Measurements from ENCODE around the gene ARMC2.
"Not testable (repeated sequence)": the region's sequence is repeated elsewhere in the genome, so short reads cannot be mapped to it uniquely, and the experiment has no call there.

ARMC2 gene

DNA sequence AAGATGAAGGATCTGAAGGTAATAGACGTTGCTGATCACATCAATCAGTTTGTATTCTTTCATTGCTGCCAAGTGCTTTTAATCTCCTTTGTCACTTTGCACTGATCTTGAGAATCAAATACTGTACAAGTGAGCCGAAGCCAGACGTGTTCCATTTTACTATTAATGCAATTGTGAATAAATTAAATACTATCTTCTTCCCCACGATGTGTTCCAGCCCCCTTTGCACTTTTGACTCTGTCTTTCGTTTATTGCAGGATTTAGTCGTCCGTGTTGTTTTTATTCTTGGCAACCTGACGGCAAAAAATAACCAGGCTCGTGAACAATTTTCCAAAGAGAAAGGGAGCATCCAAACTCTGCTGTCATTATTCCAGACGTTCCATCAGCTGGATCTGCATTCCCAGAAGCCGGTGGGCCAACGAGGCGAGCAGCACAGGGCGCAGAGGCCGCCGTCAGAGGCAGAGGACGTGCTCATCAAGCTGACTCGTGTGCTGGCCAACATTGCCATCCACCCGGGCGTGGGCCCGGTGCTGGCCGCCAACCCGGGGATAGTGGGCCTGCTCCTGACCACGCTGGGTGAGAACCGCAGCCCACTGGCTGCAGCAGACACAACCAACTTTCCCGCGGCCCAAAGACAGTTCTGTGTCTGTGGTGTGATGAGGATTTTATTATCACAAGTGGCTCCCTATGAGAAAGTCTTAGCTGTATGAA is 104.7 kb downstream of the ARMC2 start:
- DNase-seq, result no peak

DNA sequence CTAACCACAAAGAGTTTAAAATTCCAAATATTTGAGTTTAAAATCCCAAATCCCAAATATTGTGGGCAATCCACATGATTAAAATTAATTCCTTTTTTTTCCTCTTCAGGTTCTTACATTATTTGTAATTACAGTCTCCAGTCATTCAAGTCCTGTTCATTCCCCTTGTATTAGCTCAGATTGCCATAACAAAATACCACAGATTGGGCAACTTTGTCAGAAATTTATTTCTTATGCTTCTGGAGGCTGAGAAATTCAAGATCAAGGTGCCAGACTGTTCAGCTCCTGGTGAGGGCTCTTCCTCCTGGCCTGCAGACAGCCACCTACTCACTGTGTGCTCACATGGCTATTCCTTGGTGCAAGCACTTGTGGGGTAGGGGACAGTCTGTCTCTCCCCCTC is 105.5 kb downstream of the ARMC2 start:
- no peak for DNase-seq

DNA sequence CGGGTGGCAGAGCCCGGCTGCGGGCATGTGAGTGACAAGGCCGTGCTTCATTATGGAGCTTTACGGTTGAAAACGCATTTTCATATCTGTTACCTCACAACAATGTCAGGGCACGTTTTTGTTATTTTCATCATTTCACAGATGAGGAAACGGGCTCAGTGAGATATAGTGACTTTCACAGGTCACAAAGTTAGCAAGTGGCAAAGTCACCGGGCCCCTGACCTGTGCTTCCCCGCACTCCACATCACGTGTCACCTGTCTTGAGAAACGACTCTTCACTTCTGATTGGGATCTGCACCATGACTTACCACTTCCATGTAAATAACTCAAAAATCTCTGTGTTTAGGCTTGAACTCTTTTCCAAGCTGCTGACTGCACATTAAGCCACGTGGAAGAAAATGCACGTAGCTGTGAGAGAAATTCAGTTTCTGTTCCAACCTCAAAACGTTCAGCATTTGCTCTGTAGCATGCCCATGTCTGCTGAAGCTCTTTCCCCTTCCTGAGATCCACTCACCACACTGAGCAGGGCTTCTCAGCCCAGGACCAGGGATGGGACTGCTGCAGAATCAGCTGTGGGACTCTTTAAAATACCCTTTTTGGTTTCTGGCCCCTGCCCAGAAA is 107.2 kb downstream of the ARMC2 start:
- DNase-seq, result no peak

DNA sequence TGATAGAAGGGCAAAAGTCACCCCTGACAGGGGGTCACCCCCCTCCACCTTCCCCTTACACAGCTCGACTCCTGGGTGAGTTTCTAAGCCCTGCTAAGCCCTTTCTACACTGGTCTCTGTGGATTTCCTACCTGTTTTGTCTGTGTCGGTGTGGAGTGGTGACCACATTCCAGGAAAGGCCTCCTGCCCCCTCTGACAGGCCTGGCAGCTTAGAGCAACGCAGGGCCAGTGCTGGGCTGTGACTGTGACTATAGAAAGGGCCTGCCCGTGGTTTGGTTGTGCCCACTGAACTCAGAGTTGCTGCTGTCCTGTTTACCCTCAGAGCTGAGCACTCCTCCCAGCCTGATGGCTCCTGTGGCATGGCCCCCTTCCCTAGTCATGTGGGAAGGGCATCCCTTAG is 109.0 kb downstream of the ARMC2 start:
- DNase-seq, result no peak

DNA sequence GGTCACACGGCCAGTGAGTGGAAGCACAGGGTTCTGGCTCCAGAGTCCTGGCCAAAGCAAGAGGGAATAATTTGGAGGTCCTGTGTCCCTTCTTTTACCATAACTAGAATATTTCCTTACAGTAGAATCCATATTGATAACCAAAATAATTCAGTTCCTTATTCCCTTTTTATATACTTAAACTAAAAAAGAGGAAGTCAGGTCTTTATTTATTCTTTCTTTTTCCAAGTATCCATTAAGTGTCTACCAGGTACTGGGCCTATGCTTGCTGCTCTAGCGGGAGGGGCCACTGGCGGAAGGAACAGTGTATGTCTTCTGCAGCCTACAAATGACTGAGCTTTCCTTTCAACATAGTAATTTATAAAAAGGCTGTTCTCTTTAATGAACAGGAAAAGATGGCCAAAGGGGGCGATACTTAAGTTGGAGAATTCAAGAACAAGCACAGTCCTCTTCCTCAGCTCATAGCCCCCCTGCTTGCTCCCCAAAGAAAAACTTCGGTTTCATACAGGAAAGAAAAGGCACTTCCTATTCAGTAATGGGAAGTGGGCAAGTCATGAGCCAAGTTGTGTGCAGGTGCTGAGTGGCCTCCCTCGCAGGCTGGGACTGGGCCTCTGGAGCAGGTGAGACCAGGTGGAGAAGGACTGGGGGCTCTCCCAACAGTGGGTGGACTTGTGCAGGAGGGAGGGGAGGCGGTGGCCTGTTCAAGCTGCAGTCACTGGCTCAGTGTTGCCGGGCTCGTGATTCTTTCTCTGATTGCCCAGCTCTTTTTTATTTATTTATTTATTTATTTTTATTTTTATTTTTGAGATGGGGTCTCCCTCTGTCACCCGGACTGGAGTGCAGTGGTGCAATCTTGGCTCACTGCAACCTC is 110.9 kb downstream of the ARMC2 start:
- no peak for DNase-seq

DNA sequence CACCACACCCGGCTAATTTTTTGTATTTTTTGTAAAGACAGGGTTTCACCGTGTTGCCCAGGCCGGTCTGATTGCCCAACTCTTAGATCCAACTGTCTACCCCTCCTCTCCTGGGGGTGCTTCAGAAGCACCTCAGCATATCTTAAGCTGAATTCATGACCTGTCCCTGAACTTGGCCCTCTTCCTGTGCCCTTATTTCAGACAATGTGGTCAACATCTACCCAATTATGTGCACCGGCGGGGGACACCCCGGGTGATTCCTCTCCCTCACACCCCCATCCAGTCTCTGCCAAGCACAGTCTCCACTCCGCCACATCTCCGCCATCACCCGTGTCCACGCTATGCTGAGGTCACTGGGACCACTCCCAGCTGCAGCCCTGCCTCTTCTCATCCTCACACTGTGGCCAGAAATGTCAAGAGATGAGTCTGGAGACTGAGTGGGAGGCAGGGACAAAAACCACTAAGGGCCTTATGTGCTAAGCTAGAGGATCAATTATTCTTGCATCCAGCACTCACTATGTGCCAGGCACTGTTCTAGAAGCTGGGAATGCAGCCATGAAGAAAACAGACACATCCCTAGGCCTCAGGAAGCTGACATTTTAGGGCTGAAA is 111.9 kb downstream of the ARMC2 start:
- no peak for DNase-seq

DNA sequence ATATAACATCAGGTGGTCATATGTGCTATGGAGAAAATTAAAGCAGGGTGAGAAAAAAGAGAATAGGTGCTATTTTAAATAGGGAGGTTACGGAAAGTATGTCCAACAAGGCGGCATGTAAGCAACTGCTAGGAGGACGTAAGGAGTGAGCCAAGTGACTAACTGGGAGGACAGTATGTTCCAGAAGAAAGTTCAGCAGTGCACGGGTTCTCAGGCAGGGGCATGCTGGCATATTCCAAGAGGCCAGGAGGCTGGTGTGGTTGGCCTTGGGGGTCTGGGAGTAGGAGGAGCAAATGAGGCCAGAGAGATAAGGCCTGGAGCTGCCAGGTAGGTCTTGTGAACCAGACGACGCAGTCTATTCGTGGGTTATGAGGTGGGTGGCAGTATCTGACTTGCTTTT is 112.4 kb downstream of the ARMC2 start:
- DNase-seq, result no peak

DNA sequence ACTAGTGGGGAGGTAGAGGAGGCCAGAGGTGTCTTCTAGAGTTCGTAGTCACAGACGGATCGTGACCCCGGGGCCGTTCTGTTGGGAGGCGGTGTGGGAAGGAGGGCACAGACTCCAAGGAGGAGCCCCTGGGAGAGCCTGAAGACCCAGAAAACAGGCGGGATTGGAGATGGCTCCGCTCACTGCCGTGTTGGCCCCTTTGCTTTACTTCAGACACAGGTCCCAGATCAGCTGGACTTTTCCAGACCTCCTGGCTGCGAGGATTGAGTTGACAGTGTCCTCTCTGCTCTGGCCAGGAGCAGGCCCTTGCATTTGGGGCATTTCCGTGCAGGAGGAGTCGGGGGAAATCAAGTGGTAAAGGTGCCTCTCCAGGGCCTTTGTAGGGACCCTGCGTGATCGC is 112.9 kb downstream of the ARMC2 start:
- DNase-seq, result no peak

DNA sequence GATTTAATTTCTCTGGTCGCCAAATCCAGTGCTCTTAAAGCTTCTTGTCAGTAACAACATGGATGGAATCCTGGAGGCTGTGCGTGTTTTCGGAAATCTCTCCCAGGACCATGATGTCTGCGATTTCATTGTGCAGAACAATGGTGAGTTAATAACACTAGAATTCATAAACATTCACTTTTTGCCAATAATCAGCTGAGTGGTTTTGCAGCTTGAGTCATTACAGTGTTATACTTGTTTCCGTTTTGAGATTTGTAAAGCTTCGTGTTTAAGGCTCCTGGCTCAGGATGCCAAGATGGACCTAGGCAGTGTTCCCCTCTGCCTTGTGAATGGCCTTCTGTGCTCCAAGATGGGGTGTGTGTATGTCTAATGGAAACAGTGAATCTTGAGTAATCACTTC is 113.8 kb downstream of the ARMC2 start:
- no peak for DNase-seq

DNA sequence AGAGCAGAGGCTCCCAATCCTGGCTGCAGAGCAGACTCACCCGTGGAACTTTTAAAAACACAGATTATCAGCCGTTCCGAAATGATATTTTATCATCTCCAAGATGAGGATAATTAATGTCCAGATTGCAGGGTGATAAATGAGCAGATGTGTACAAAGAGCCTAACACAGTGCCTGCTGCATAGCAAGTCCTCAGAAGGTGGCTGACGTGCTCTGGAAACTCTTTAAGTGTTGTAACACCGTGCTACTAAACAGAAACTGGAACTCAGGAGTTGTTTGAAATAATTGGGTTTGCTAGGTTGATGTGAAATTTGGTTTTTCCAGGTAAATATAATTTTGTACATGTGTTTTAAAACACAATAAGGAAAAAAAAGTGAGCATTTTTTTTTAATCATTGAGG is 118.0 kb downstream of the ARMC2 start:
- no peak for DNase-seq

DNA sequence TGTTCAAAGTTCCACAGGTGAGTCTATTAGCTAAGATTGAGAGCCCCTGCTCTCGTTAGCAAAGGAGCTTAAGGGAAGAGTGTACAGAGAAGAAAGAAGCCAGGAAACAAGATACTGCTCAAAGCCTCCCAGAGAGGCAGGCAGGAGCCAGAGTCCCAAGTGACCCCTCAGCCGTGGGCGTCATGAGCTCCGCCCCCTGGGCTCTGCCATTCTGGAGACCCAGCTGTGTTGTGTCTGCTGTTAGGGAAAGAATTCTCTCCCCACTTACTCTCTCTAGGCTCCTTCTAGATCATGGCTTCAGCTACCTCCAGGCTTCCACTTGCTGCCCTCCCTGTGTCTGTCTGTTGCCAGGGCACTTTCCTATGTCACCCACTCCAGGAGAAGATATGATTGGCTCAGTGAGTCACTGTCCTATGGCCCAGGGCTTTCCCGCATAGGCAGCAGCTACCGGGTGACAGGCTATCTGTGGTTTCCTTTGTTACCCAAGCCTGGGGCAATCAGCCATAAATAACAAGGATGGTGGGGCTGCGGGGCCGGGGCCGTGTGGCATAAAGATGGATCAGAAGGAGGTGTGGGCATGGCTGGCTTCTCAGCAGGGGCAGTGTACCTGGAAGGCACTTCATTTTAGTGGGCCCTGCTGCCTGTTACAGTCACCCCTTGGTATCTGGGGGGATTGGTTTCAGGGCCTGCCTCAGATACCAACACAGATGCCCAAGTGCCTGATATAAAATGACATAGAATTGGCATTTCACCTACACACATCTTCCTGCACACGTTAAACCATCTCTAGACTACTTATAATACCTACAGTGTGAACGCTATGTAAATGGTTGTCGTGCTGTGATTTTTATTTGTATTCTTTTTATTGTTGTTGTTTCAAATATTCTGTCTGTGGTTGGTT is 118.9 kb downstream of the ARMC2 start:
- no peak for DNase-seq

DNA sequence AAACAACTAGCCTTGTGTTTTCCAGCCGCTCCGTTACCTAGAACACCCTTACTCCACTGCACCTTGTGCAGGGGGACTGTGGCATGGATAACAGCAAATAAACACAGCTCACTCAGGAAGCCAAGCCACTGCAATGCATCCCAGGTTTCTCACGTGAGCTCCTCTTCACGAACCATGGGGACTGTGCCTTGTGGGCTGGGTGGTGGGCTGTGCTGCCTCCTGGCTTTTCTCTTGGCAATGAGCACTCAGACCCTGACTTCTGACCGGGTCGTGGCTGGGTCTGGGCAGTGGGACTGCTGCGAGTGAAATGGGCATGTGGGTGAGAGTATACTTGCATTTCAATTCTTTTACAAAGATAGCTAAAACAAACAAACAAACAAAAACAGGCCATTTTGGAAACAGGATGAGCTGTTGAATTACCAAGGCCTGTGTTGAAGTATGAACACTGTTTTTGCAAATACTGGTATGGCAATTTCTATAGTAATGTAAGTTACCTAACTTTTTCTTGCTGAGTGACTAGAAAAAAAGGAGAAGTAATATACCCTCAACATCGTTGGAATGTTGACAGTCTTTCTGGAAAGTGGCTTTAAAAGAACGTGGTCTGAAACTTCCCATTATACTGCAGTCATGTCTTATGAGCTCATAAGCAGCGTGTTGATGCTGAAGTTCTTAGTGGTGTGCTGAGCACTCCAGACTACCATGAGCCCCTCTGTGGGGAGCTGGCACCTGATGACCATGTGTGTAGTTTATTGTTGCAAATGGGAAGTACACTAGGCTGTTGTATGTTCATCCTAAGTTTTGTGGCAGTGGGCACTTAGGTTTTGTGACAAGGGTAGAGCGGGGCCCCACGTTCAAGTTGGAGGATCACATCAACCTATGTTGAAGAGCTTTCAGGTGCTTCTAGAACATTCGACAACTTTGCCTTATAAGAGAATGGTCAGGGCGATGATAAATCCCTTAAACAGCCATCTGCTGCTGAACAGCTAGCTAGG is 120.4 kb downstream of the ARMC2 start:
- no peak for DNase-seq

DNA sequence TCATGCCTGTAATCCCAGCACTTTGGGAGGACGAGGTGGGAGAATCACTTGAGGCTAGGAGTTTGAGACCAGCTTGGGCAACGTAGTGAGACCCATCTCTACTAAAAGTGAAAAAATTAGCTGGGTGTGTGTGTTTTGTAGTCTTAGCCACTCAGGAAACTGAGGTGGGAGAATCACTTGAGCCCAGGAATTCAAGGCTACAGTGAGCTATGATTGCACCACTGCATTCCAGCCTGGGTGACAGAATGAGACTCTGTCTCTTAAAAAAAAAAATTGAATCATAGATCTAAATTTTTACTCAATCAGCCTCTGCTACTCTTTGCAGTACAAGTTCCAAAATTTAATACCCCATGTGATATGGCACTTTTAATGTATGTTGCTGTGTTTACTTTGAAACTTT is 121.6 kb downstream of the ARMC2 start:
- no peak for DNase-seq

DNA sequence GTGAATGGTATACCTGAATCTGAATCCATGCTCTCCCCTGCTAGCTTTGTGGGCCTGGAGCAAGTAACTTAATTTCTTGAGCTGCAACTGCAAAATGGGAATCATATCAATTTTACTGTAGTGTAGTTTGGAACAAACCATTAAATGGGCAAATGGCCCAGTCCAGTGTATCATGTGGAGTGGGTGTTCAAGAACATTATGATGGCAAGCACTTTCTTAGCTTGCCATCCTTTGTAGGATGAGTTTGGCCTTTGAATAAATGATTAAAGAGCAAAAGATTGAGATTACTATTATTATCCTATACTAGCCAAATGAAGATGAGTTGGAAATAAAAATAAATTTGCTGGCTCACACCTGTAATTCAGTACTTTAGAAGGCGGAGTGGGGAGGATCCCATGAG is 126.0 kb downstream of the ARMC2 start:
- no peak for DNase-seq

DNA sequence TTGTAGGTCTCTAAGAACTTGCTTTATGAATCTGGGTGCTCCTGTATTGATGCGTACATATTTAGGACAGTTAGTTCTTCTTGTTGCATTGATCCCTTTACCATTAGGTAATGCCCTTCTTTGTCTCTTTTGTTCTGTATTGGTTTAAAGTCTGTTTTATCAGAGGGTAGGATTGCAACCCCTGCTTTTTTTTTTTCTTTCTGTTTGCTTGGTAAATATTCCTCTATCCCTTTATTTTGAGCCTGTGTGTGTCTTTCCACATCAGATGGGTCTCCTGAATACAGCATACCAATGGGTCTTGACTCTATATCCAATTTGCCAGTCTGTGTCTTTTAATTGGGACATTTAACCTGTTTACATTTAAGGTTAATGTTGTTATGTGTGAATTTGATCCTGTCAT is 130.4 kb downstream of the ARMC2 start:
- DNase-seq, result not testable (repeated sequence)

DNA sequence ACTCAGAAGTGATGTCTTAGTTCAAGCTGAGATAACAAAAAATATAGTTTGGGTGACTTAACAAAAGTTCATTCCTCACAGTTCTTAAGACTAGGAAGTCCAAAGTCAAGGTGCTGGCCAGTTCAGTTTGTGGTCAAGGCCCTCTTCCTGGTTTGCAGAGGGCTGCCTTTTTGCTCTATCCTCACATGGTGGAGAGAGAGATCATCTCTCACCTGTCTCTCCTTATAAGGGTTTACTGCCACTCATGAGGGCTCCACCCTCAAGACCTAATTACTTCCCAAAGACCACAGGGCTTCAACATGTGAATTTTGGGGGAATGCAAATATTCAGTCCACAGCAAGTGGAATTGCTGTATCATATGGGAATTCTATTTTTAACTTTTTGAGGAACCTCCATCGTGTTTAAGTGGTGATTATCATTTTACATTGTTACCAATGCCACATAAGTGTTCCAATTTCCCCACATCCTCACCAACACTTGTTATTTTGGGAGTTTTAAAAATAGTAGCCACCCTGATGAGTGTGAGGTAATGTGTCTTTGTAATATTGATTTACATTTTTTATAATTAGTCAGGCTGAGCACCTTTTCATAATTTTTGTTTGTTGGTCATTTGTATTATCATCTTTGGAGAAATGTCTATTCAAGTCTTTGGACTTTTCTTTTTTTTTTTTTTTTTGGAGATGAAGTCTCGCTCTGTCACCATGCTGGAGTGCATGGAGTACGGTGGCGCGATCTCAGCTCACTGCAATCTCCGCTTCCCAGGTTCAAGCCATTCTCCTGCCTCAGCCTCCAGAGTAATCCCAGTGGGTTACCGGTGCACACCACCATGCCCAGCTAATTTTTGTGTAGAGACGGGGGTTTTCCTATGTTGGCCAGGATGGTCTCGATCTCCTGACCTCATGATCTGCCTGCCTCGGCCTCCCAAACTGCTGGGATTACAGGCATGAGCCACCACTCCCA is 134.2 kb downstream of the ARMC2 start:
- no peak for DNase-seq

DNA sequence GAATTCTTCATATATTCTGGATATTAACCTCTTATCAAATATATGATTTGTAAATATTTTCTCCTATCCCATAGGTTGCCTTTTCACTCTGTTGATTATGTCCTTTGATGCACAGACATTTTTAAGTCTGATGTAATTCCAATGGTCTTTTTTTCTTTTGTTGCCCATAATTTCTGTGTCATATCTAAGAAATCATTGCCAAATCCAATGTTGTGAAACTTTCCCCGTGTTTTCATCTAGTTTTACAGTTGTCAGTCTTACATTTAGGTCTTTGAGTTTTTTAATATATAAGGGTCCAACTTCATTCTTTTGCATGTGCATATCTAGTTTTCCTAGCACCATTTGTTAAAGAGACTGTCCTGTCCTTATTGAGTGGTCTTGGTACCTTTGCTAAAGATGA is 134.9 kb downstream of the ARMC2 start:
- DNase-seq, result no peak

DNA sequence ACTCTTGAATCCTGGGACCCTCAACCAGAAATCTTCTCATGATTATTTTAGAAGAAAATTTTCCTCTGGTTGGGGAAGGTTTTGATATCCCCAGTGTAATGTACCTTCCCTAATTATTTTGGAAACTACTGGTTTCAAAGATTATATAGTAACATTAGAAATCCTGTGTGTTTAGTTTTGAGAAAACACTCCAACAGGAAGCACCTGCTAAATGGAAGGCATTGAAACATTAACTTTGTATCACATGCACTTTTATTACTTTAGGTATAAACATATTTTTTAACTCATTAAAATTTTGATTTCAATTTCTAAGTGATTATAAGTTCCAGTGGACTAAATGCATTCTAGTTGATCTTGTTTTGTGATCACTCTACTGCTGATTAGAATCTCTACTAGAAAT is 137.1 kb downstream of the ARMC2 start:
- no peak for DNase-seq

DNA sequence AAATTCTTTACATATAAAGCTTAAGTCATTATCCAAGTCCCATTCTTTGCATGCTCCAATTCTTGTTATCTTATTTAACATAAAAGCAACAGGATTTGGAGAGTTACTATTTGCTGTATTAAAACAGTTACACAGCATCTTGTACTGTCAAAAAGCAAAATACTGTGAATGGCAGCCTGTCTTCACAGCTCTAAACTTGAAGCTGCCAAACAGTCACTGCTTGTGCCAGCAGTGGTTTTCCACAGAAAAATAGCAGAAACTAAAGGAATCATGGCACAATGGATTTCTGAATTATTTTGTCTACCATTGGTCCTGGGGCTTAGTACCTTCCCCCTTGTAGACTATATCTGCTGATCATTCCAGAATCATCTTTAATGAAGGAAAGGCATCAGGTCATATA is 138.9 kb downstream of the ARMC2 start:
- no peak for DNase-seq

Data from hypothalamus (tissue), 51 donors.